Upper lobe of left lung (tissue), 6 donors: ENCODE results near the gene OGDH. TPM values are rescaled to one million over a fixed set of nuclear protein-coding genes. Genes with fewer than 3 reads are reported as not detected.
A peak's percentile ranks its signal among the peaks of the same experiment; 100 is the strongest.

ENCODE experiments used
- ATAC-seq, 2 donors: fragments of 200-7000 bp; cut with Tn5 transposase; one replicate each; pipeline ENCODE4 v1.9.1; 2022; ENCODE audit warnings: mild to moderate bottlenecking in 2 of 2, moderate library complexity in 2 of 2; ENCODE audit not compliant: low FRiP score in 2 of 2
- DNase-seq, 2 donors: peaks; one replicate each; pipeline ENCODE4 v3.0.0-alpha.2; 2019 to 2020
- H3K27ac ChIP-seq, 4 donors: fragments of 200-600 bp; sonication (generic); one replicate each; pipeline ENCODE4 v1.5.1; 2016 to 2019
- H3K27me3 ChIP-seq, 4 donors: fragments of 200-600 bp; sonication (generic); one replicate each; pipeline ENCODE4 v1.5.1; 2017 to 2019
- H3K36me3 ChIP-seq, 4 donors: fragments of 200-600 bp; sonication (generic); one replicate each; pipeline ENCODE4 v1.5.1; 2016 to 2019
- H3K4me1 ChIP-seq, 4 donors: fragments of 200-600 bp; sonication (generic); one replicate each; pipeline ENCODE4 v1.5.1; 2018 to 2019
- H3K4me3 ChIP-seq, 4 donors: fragments of 200-600 bp; sonication (generic); one replicate each; pipeline ENCODE4 v1.5.1; 2017 to 2019; ENCODE audit warnings: mild to moderate bottlenecking in 2 of 4, moderate library complexity in 1 of 4
- H3K9me3 ChIP-seq, 4 donors: fragments of 200-600 bp; sonication (generic); one replicate each; pipeline ENCODE4 v1.5.1; 2018 to 2019
- CTCF ChIP-seq, 6 experiments: fragments of 450-650 bp in 4 of 6; fragments of 200-600 bp in 2 of 6; sonication (generic) in 2 of 6; IDR thresholded peaks; one replicate each; pipeline ENCODE4 v1.5.1; 2016 to 2019; ENCODE audit warnings: antibody characterized with exemption in 6 of 6
- EP300 ChIP-seq, 4 donors: sonication (generic); formaldehyde crosslinking; IDR thresholded peaks; one replicate each; pipeline ENCODE4 v1.5.1; 2017; ENCODE audit warnings: antibody characterized with exemption in 4 of 4, control low read depth in 2 of 4
- POLR2A ChIP-seq, 4 donors: fragments of 450-650 bp; IDR thresholded peaks; one replicate each; pipeline ENCODE4 v1.5.1; 2016 to 2017; ENCODE audit warnings: antibody characterized with exemption in 4 of 4, mild to moderate bottlenecking in 2 of 4
- POLR2AphosphoS5 ChIP-seq, 2 donors: sonication (generic); formaldehyde crosslinking; IDR thresholded peaks; one replicate each; pipeline ENCODE4 v1.5.1; 2017; ENCODE audit warnings: antibody characterized with exemption in 2 of 2
- WGBS, 2 donors: methylation state at CpG; one replicate each; pipeline ENCODE4 v1.1.5; 2017 to 2018; 5-methylcytosine and 5-hydroxymethylcytosine counted together
- total RNA-seq, 6 donors: library from RNA; depleted of rRNA in 4 of 6; stranded (reverse); fragments of >200 nt in 4 of 6; gene quantifications; one replicate each; pipeline versions ENCODE4 v1.1.0 to v1.2.1, GENCODE V29; 2016 to 2021
- donor health status: DM: no; HTN: no; CAD: no; lungs with moderate emphysema.
- donor health status: DM: no; HTN: yes; CAD: no; lungs with severe emphysema.

The OGDH gene
- total RNA-seq, 6 donors from 2014 or later: 76.1 to 160 (median 134) TPM

- DNase-seq (no peak), ATAC-seq (no peak)
- TF ChIP-seq CTCF (IDR thresholded peaks at IDR 0.05) (no peak), POLR2A (IDR thresholded peaks at IDR 0.05) (no peak), POLR2AphosphoS5 (IDR thresholded peaks at IDR 0.05) (no peak), EP300 (IDR thresholded peaks at IDR 0.05) (no peak)
- Histone ChIP-seq H3K9me3 (no peaks in the 10 kb centered on the region), H3K36me3 (no peaks in the 10 kb centered on the region), H3K4me3 (no peak overlapping the region), H3K27me3 (no peaks in the 10 kb centered on the region), H3K4me1 (peaks cover 30 to 44% (median 36%) of the 10 kb centered on the region in 4 donors), H3K27ac (peak overlapping the region; percentile 39 to 73 (median 61))
- WGBS, 2 donors: 86 to 89% methylated on average over 5 of the region's 5 CpGs
These were observed 9.4 kb downstream of the OGDH start for GRCh38 chr7:44615793-44616192.

DNA sequence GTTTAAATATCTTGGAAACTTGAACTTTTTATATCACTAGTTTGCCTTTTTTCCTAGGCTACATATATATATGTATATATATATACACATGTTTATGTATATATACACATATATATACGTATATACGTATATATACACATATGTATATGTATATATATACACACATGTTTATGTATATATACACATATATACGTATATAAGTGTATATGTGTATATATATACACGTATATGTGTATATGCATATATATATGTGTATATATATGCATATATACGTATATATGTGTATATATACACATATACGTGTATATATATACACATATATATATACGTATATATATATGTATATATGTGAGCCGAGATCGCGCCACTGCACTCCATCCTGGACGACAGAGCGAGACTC, 10.1 kb downstream of the OGDH start:
- TF ChIP-seq POLR2A (IDR thresholded peaks at IDR 0.05) (no peak), EP300 (IDR thresholded peaks at IDR 0.05) (no peak), POLR2AphosphoS5 (IDR thresholded peaks at IDR 0.05) (no peak), CTCF (IDR thresholded peaks at IDR 0.05) (no peak)
- WGBS, 2 donors: 91 to 92% methylated on average over 12 of the region's 12 CpGs
- H3K4me1 ChIP-seq: peaks cover 33 to 51% (median 41%) of the 10 kb centered on the region in 4 donors
- H3K9me3 ChIP-seq: no peaks in the 10 kb centered on the region
- H3K27me3 ChIP-seq: no peaks in the 10 kb centered on the region
- H3K36me3 ChIP-seq: no peaks in the 10 kb centered on the region
- H3K4me3 ChIP-seq: no peak overlapping the region
- DNase-seq (no peak), ATAC-seq (no peak)
- H3K27ac ChIP-seq: no peak overlapping the region

DNA sequence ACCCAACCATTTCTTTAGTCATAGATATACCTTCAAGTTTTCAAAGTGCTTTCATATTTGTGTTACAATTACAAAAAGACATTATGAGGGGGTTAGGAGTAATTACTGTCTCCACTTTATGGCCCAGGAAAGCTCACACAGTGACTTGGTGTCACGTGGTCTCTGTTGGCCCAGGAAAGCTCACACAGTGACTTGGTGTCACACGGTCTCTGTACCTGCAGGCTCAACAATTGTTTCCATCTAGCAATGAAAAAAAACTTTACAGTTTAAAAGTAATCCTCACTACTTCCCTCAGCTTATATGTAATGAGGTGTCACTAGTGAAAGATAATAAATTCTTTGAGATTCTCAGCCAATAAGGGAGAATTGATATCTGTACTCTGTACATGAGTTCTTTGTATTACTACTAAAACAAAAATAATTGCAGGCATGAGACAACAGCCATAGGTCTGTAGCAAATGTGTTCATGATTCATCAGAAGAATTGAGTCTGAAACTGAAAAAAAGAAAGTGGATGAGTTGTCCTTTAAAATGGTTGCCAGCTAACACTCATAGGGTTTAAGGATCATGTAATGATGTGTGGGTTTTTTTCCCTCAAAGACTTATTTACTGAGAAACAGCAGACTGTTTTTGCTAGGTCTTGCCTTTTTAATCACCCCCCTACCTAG, 10.9 kb downstream of the OGDH start:
- TF ChIP-seq POLR2AphosphoS5 (IDR thresholded peaks at IDR 0.05) (no peak), CTCF (IDR thresholded peaks at IDR 0.05) (no peak), POLR2A (IDR thresholded peaks at IDR 0.05) (no peak), EP300 (IDR thresholded peaks at IDR 0.05) (no peak)

DNA sequence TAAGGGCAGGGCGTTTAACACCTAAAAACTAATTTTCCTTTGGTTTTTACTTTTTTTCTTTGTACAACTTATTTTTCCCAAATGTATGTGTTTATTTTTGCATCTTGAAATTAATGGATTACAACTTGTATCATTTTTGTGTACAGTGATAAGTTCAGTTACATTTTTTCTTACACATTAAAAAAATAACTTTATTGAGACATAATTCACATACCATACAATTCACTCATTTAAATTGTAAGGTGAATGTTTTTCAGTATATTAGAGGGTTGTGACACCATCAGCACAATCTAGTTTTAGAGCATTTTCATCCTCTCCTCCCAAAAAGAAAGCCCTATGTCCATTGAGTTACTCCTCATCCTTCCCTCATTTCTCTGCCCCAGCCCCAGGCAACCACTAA, 11.6 kb downstream of the OGDH start:
- Histone ChIP-seq H3K4me3 (no peak overlapping the region), H3K27ac (peak overlapping the region in 1 of 4 donors; percentile 59), H3K9me3 (no peaks in the 10 kb centered on the region), H3K4me1 (peaks cover 48 to 66% (median 56%) of the 10 kb centered on the region in 4 donors), H3K27me3 (no peaks in the 10 kb centered on the region), H3K36me3 (no peaks in the 10 kb centered on the region)
- 94 to 97% methylated on average over 1 of the region's 1 CpG for WGBS, 2 donors
- DNase-seq (no peak), ATAC-seq (no peak)
- TF ChIP-seq POLR2A (IDR thresholded peaks at IDR 0.05): no peak
- no peak for TF ChIP-seq POLR2AphosphoS5 (IDR thresholded peaks at IDR 0.05)
- TF ChIP-seq EP300 (IDR thresholded peaks at IDR 0.05): no peak
- TF ChIP-seq CTCF (IDR thresholded peaks at IDR 0.05): no peak

More for the DNA sequence above, 10.9 kb downstream of the OGDH start:
- no peaks in the 10 kb centered on the region for H3K27me3 ChIP-seq
- H3K4me3 ChIP-seq: no peak overlapping the region
- no peak for DNase-seq
- no peak for ATAC-seq
- no peaks in the 10 kb centered on the region for H3K9me3 ChIP-seq
- peak overlapping the region in 1 of 4 donors; percentile 59 for H3K27ac ChIP-seq
- peaks cover 41 to 60% (median 49%) of the 10 kb centered on the region in 4 donors for H3K4me1 ChIP-seq
- no peaks in the 10 kb centered on the region for H3K36me3 ChIP-seq
- 82 to 89% methylated on average over 2 of the region's 2 CpGs for WGBS, 2 donors

DNA sequence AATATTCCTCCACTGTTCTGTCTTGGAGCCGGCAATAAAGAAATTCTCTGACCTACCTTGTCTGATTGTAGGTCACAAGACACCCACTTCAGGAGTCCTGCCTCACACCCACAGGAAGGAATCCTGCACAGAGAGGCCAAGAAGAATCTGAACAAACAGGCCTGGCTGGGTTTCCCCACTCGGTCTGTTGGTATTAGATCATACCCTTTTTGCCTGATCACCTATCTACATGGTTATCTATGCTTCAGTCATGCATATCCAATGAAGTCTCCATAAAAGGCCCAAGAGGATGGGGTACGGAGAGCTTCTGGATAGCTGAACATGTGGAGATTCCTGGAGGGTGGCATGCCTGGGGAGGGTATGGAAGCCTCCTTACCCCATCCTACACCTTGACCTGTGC, 12.3 kb downstream of the OGDH start:
- ATAC-seq (peak in 1 of 2 donors; percentile 48), DNase-seq (peak in 1 of 2 donors; percentile 66)
- 57 to 77% methylated on average over 3 of the region's 3 CpGs for WGBS, 2 donors
- Histone ChIP-seq H3K36me3 (no peaks in the 10 kb centered on the region), H3K9me3 (no peaks in the 10 kb centered on the region), H3K4me1 (peaks cover 51 to 74% (median 62%) of the 10 kb centered on the region in 4 donors), H3K4me3 (no peak overlapping the region), H3K27me3 (no peaks in the 10 kb centered on the region), H3K27ac (peak overlapping the region in 2 of 4 donors; percentile 35 to 59)
- no peak for TF ChIP-seq POLR2AphosphoS5 (IDR thresholded peaks at IDR 0.05)
- TF ChIP-seq POLR2A (IDR thresholded peaks at IDR 0.05): no peak
- no peak for TF ChIP-seq EP300 (IDR thresholded peaks at IDR 0.05)
- no peak for TF ChIP-seq CTCF (IDR thresholded peaks at IDR 0.05)
